GM19023 (cell line): ENCODE data around the gene CYLC1.

ENCODE experiments used
- ATAC-seq: cut with Tn5 transposase; IDR thresholded peaks from one replicate; pipeline ENCODE4 v1.9.1; 2021; ENCODE audit warnings: mild to moderate bottlenecking, moderate library complexity; ENCODE audit not compliant: unreplicated experiment

Gene CYLC1

GRCh38 chrX:83860846-83861245 lies at the start of gene CYLC1:
Gene CYLC1, plus strand, starts transcription at chrX:83861146. Its CDS starts 37 bp downstream, at chrX:83861183.
- ATAC-seq = no peak

GRCh38 chrX:83819304-83819703 lies 41.6 kb upstream of the CYLC1 start:
- ATAC-seq = no peak

GRCh38 chrX:83829874-83830273 lies 31.1 kb upstream of the CYLC1 start:
- ATAC-seq = no peak

DNA sequence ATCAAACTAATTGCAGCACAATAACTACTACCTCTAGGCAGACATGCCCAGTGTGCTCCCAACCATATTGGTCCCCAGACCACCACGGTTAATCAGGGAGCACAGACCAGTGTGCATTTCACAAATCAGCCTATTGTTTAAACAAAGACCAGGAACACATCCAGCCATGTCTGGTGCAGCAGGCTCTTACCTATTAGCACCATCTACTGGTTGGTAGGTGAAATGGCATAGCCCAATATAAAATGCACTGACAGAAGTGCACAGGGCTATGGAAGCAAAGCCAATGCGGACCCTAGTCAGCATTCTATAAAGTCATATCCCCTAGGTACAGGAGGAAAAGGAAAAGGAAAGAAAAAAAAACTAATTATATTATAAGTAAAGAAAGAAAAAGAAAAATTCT lies 15.5 kb upstream of the CYLC1 start:
- peak; percentile 96 for ATAC-seq

GRCh38 chrX:83847339-83847738 lies 13.6 kb upstream of the CYLC1 start:
- no peak for ATAC-seq

DNA sequence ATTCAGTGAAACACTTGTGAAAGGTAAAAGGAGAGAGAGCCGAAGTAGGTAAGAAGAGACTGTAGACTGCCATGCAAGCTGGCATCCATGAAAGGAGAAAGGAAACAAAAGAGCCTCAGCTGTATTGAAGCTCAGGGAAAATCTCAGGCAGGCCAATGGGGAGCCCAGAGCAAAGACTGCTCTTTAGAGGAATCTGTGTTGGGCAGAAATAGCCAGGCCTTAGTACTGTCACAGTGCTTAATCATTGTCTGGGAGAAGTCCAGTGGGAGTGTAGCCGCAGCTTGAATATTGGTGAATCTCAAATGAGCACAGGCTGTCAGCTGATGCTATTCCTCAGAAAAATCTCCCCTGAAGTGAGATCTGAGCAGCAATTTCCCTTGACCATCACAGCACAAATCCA lies 27.6 kb downstream of the CYLC1 start:
- ATAC-seq = no peak

- no peak for ATAC-seq
Measured at GRCh38 chrX:83892433-83892832, 31.5 kb downstream of the CYLC1 start.

DNA sequence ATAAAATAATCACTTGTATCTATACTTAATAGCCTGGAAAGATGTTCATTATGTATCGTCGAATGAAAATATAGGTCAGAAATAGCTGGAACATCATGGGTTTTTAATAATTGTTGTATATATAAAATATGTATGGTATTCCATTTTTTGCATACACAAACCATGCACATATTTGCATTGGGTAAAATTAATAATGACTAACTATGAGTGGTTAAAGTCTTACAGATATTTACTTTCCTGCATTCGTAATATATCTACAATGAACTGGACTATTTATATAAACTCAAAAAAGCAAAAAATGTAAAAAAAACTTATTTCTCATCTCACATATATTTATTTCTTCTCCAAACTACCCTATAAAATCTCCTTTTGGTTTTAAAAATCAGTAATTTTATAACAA lies 46.0 kb downstream of the CYLC1 start:
- no peak for ATAC-seq

- no peak for ATAC-seq
Measured at GRCh38 chrX:83916525-83916924, 55.6 kb downstream of the CYLC1 start.

GRCh38 chrX:83934220-83934619 lies 73.3 kb downstream of the CYLC1 start:
- no peak for ATAC-seq
